Endothelial cell of umbilical vein (primary cell): ENCODE data around the gene IL6ST.

Experiments used
- CTCF ChIP-seq, 2 donors: IDR thresholded peaks; 1 replicate in 1 of 2; 2 replicates in 1 of 2; pipeline ENCODE4 v1.5.1; 2011; ENCODE audit warnings: low read length in 2 of 2, mild to moderate bottlenecking in 2 of 2, moderate library complexity in 2 of 2, control low read depth in 1 of 2, inconsistent platforms in 1 of 2, low read depth in 1 of 2; ENCODE audit not compliant: insufficient read depth in 1 of 2; ENCODE audit errors: extremely low read depth in 1 of 2
- EZH2 ChIP-seq: IDR thresholded peaks from 2 replicates; pipeline ENCODE4 v1.6.1; 2012; ENCODE audit warnings: borderline replicate concordance, low read depth, mild to moderate bottlenecking, moderate library complexity, low read length, inconsistent platforms; ENCODE audit not compliant: severe bottlenecking
- POLR2A ChIP-seq: IDR thresholded peaks from 2 replicates; pipeline ENCODE4 v1.6.1; 2012; ENCODE audit warnings: low read depth, mild to moderate bottlenecking, control low read depth, low read length

- no peak for TF ChIP-seq EZH2
- no peak for TF ChIP-seq POLR2A
- no peak for TF ChIP-seq CTCF (IDR thresholded peaks at IDR 0.05; ENCODE audit: extremely low read depth in 1 of 2, insufficient read depth in 1 of 2, low read depth in 1 of 2, low read length in 2 of 2)
These were observed 5.7 kb downstream of the IL6ST start for GRCh38 chr5:55988979-55989638.
